Mesenchymal stem cell (in vitro differentiated cells and primary cell): ENCODE measurements around the gene ABCA1.
"Not testable (repeated sequence)": the region's sequence is repeated elsewhere in the genome, so short reads cannot be mapped to it uniquely, and the experiment has no call there.

Source experiments
- DNase-seq: peaks from one replicate; pipeline ENCODE4 v3.0.0-alpha.2; 2013
- H2AFZ ChIP-seq: one replicate; pipeline ENCODE4 v1.6.1; 2013; ENCODE audit warnings: low read depth, mild to moderate bottlenecking, control low read depth, inconsistent platforms, low read length, moderate library complexity
- H2AK5ac ChIP-seq: 2 replicates; pipeline ENCODE4 v1.6.1; 2013; ENCODE audit warnings: low read length, moderate library complexity, mild to moderate bottlenecking, inconsistent platforms; ENCODE audit not compliant: severe bottlenecking
- H2BK120ac ChIP-seq: one replicate; pipeline ENCODE4 v1.6.1; 2013; ENCODE audit warnings: low read depth, mild to moderate bottlenecking, inconsistent platforms, low read length, moderate library complexity
- H2BK12ac ChIP-seq, 2 experiments: one replicate each; pipeline ENCODE4 v1.6.1; 2013; ENCODE audit warnings: inconsistent platforms in 2 of 2, low read length in 2 of 2, mild to moderate bottlenecking in 2 of 2, moderate library complexity in 2 of 2, control low read depth in 1 of 2
- H2BK15ac ChIP-seq: one replicate; pipeline ENCODE4 v1.6.1; 2013; ENCODE audit warnings: mild to moderate bottlenecking, low read depth, inconsistent platforms; ENCODE audit not compliant: poor library complexity, severe bottlenecking
- H2BK5ac ChIP-seq: 2 replicates; pipeline ENCODE4 v1.6.1; 2013; ENCODE audit warnings: low read depth, mild to moderate bottlenecking, low read length, control low read depth, inconsistent platforms; ENCODE audit not compliant: poor library complexity, severe bottlenecking
- H3K14ac ChIP-seq, 2 experiments: one replicate each; pipeline ENCODE4 v1.6.1; 2013; ENCODE audit warnings: inconsistent platforms in 2 of 2, low read length in 2 of 2, control low read depth in 1 of 2, mild to moderate bottlenecking in 1 of 2, moderate library complexity in 1 of 2
- H3K18ac ChIP-seq, 2 experiments: one replicate each; pipeline ENCODE4 v1.6.1; 2013; ENCODE audit warnings: inconsistent platforms in 2 of 2, low read length in 2 of 2, control low read depth in 1 of 2, low read depth in 1 of 2, mild to moderate bottlenecking in 1 of 2
- H3K23ac ChIP-seq, 2 experiments: one replicate each; pipeline ENCODE4 v1.6.1; 2013; ENCODE audit warnings: inconsistent platforms in 2 of 2, low read length in 2 of 2, mild to moderate bottlenecking in 2 of 2, moderate library complexity in 2 of 2, control low read depth in 1 of 2
- H3K27ac ChIP-seq: 2 replicates; pipeline ENCODE4 v1.5.1; 2013; ENCODE audit warnings: mild to moderate bottlenecking, moderate library complexity, low read length, control low read depth, inconsistent platforms; ENCODE audit not compliant: poor library complexity, severe bottlenecking
- H3K27me3 ChIP-seq, 2 experiments: 2 replicates each; pipeline versions ENCODE4 v1.6.1 to v1.7.0; 2013; ENCODE audit warnings: low read length in 2 of 2, mild to moderate bottlenecking in 2 of 2, moderate library complexity in 2 of 2, control low read depth in 1 of 2, inconsistent platforms in 1 of 2; ENCODE audit not compliant: control insufficient read depth in 1 of 2, insufficient read depth in 1 of 2
- H3K36me3 ChIP-seq, 2 experiments: 2 replicates each; pipeline versions ENCODE4 v1.6.1 to v1.7.0; 2013; ENCODE audit warnings: low read length in 2 of 2, control low read depth in 1 of 2, inconsistent platforms in 1 of 2, low read depth in 1 of 2, mild to moderate bottlenecking in 1 of 2; ENCODE audit not compliant: insufficient read depth in 2 of 2, control insufficient read depth in 1 of 2
- H3K4ac ChIP-seq, 2 experiments: one replicate each; pipeline ENCODE4 v1.6.1; 2013; ENCODE audit warnings: inconsistent platforms in 2 of 2, low read length in 2 of 2, mild to moderate bottlenecking in 2 of 2, moderate library complexity in 2 of 2, control low read depth in 1 of 2, low read depth in 1 of 2
- H3K4me1 ChIP-seq: 2 replicates; pipeline ENCODE4 v1.6.1; 2013; ENCODE audit warnings: low read depth, low read length, control low read depth; ENCODE audit not compliant: control insufficient read depth, insufficient read depth
- H3K4me2 ChIP-seq: 2 replicates; pipeline ENCODE4 v1.6.1; 2013; ENCODE audit warnings: low read length, mild to moderate bottlenecking, inconsistent platforms; ENCODE audit not compliant: poor library complexity, severe bottlenecking
- H3K4me3 ChIP-seq, 2 experiments: 2 replicates each; pipeline versions ENCODE4 v1.5.1 to v1.7.0; 2013; ENCODE audit warnings: low read length in 2 of 2, mild to moderate bottlenecking in 2 of 2, control low read depth in 1 of 2, low read depth in 1 of 2; ENCODE audit not compliant: insufficient read depth in 1 of 2
- H3K79me1 ChIP-seq: replicated peaks from 2 replicates; pipeline ENCODE4 v1.6.1; 2013; ENCODE audit warnings: mild to moderate bottlenecking, control low read depth, low read length, inconsistent platforms; ENCODE audit not compliant: poor library complexity, severe bottlenecking
- H3K9ac ChIP-seq: 2 replicates; pipeline ENCODE4 v1.7.0; 2013; ENCODE audit warnings: mild to moderate bottlenecking, low read length, moderate library complexity
- H3K9me3 ChIP-seq: 2 replicates; pipeline ENCODE4 v1.7.0; 2013; ENCODE audit warnings: mild to moderate bottlenecking, low read length; ENCODE audit not compliant: control insufficient read depth
- H4K8ac ChIP-seq: one replicate; pipeline ENCODE4 v1.6.1; 2013; ENCODE audit warnings: inconsistent platforms, mild to moderate bottlenecking, low read length, moderate library complexity
- H4K91ac ChIP-seq: one replicate; pipeline ENCODE4 v1.6.1; 2013; ENCODE audit warnings: mild to moderate bottlenecking, low read length, inconsistent platforms
- WGBS: methylation state at CpG from one replicate; pipeline ENCODE4 v1.1.7; 2013; ENCODE audit warnings: mixed read lengths; 5-methylcytosine and 5-hydroxymethylcytosine counted together

Gene ABCA1

GRCh38 chr9:104772714-104773510 lies 155.0 kb downstream of the ABCA1 start:
- Histone ChIP-seq H3K14ac (no peak overlapping the region), H3K4ac (no peak overlapping the region), H2AK5ac (no peak overlapping the region), H3K36me3 (no peaks in the 10 kb centered on the region), H2BK5ac (no peak overlapping the region), H3K9ac (peak overlapping the region; percentile 56), H2AFZ (no peak overlapping the region), H4K8ac (no peak overlapping the region), H3K9me3 (no peaks in the 10 kb centered on the region), H3K18ac (no peak overlapping the region), H2BK12ac (no peak overlapping the region), H3K79me1 (no peaks in the 10 kb centered on the region), H3K27ac (no peak overlapping the region), H2BK15ac (no peak overlapping the region), H3K4me3 (peak overlapping the region in 1 of 2 experiments; percentile 35), H3K23ac (no peak overlapping the region), H3K27me3 (no peaks in the 10 kb centered on the region), H2BK120ac (no peak overlapping the region), H4K91ac (no peak overlapping the region), H3K4me1 (no peaks in the 10 kb centered on the region), H3K4me2 (no peak overlapping the region)
- DNase-seq = no peak
- WGBS = 52% methylated on average over 3 of the region's 5 CpGs

- H2BK15ac ChIP-seq = no peak overlapping the region
- no peak overlapping the region for H2BK120ac ChIP-seq
- H3K4me3 ChIP-seq = no peak overlapping the region
- no peaks in the 10 kb centered on the region for H3K9me3 ChIP-seq
- H4K8ac ChIP-seq = no peak overlapping the region
- no peak overlapping the region for H2BK5ac ChIP-seq
- H3K27ac ChIP-seq = no peak overlapping the region
- H4K91ac ChIP-seq = no peak overlapping the region
- no peak overlapping the region for H3K4me2 ChIP-seq
- no peak overlapping the region for H3K9ac ChIP-seq
- H3K18ac ChIP-seq = no peak overlapping the region
- H3K4me1 ChIP-seq = no peaks in the 10 kb centered on the region
- no peaks in the 10 kb centered on the region for H3K79me1 ChIP-seq
- H3K14ac ChIP-seq = no peak overlapping the region
- no peak overlapping the region for H2BK12ac ChIP-seq
- H2AFZ ChIP-seq = no peak overlapping the region
- no peak for DNase-seq
- H2AK5ac ChIP-seq = no peak overlapping the region
- whole genome bisulfite sequencing = no CpG with 5 or more reads among the region's 2 CpGs
- H3K23ac ChIP-seq = no peak overlapping the region
- no peaks in the 10 kb centered on the region for H3K36me3 ChIP-seq
- H3K4ac ChIP-seq = no peak overlapping the region
- H3K27me3 ChIP-seq = no peaks in the 10 kb centered on the region
Observed at GRCh38 chr9:104769655-104770054, 158.3 kb downstream of the ABCA1 start.

- not testable (repeated sequence) for H2AK5ac ChIP-seq, H2BK15ac ChIP-seq, H3K4me2 ChIP-seq, H3K4me1 ChIP-seq, DNase-seq, H2BK5ac ChIP-seq, H2BK120ac ChIP-seq, H4K8ac ChIP-seq, H3K9ac ChIP-seq, H3K9me3 ChIP-seq, H3K4ac ChIP-seq, H2BK12ac ChIP-seq, H3K27me3 ChIP-seq, H3K4me3 ChIP-seq, H3K27ac ChIP-seq, H3K79me1 ChIP-seq, H2AFZ ChIP-seq, H3K18ac ChIP-seq, H3K36me3 ChIP-seq, H3K14ac ChIP-seq, H4K91ac ChIP-seq, H3K23ac ChIP-seq
- WGBS = 97% methylated on average over 5 of the region's 12 CpGs
Observed at GRCh38 chr9:104769029-104769428, 158.9 kb downstream of the ABCA1 start.

- Histone ChIP-seq H3K23ac (no peak overlapping the region), H2BK120ac (no peak overlapping the region), H3K4me1 (peaks cover 4% of the 10 kb centered on the region), H3K79me1 (peaks cover 2% of the 10 kb centered on the region), H3K14ac (no peak overlapping the region), H3K18ac (no peak overlapping the region), H4K91ac (no peak overlapping the region), H2BK12ac (no peak overlapping the region), H2BK5ac (no peak overlapping the region), H2AFZ (no peak overlapping the region), H3K9me3 (no peaks in the 10 kb centered on the region), H3K4ac (no peak overlapping the region), H3K9ac (no peak overlapping the region), H3K4me2 (no peak overlapping the region), H2AK5ac (no peak overlapping the region), H3K4me3 (no peak overlapping the region), H2BK15ac (no peak overlapping the region), H4K8ac (no peak overlapping the region), H3K27ac (no peak overlapping the region), H3K36me3 (no peaks in the 10 kb centered on the region), H3K27me3 (no peaks in the 10 kb centered on the region)
- no CpG with 5 or more reads among the region's 3 CpGs for WGBS
- no peak for DNase-seq
Observed at GRCh38 chr9:104767507-104767906, 160.4 kb downstream of the ABCA1 start.
